K562 (cell line): ENCODE data around the gene LLGL2. TPM values are rescaled to one million over a fixed set of nuclear protein-coding genes. Genes with fewer than 3 reads are reported as not detected.

Source experiments
- ZFPM2 ChIP-seq: fragments of 250-450 bp; sonication (Bioruptor Pico); IDR thresholded peaks from 2 replicates; pipeline ENCODE4 v1.5.1; 2022; ENCODE audit warnings: mild to moderate bottlenecking
- ZNF174 ChIP-seq: fragments of 250-450 bp; sonication (Bioruptor Pico); IDR thresholded peaks from 2 replicates; pipeline ENCODE4 v1.4.0; 2020; ENCODE audit warnings: mild to moderate bottlenecking
- polyA plus RNA-seq, 8 experiments: library from polyadenylated mRNA; depleted of rRNA in 4 of 8; stranded (reverse) in 5 of 8; unstranded in 3 of 8; fragments of >200 nt; fragmentation: Nextera tagmentation in 2 of 8; fragmentation: Illumina TruSeq in 1 of 8; extraction: Ambion mirVana in 2 of 8; extraction: Trizol in 1 of 8; gene quantifications; 2 replicates each; pipeline versions ENCODE4 v1.2.1 to v1.2.3, GENCODE V29; 2011 to 2014; ENCODE audit warnings: inconsistent platforms in 1 of 8, missing spikeins in 1 of 8
- total RNA-seq, 7 experiments: library from RNA; depleted of rRNA in 6 of 7; stranded (reverse); fragments of >200 nt in 6 of 7; fragmentation: Illumina TruSeq in 2 of 7; extraction: Trizol in 2 of 7; gene quantifications; 2 replicates each; pipeline versions ENCODE4 v1.2.1 to v1.2.3, GENCODE V29; 2011 to 2021; ENCODE audit warnings: low replicate concordance in 1 of 7
- TF ChIP-seq, protein P1 (sequence below), 2 experiments: fragments of 450-650 bp in 1 of 2; sonication (generic) in 1 of 2; formaldehyde crosslinking in 1 of 2; IDR thresholded peaks; 2 replicates each; pipeline versions ENCODE4 v1.7.1 to v1.9.0; 2016 to 2022; ENCODE audit warnings: inconsistent platforms in 1 of 2, mild to moderate bottlenecking in 1 of 2, missing genetic modification reagents in 1 of 2

The LLGL2 gene
- total and polyA plus RNA-seq, 9 of the 15 experiments (the other 6 are each of a cell fraction or from before 2014, with no cell fraction given): 0.32 to 24.4 (median 10.2) TPM

DNA sequence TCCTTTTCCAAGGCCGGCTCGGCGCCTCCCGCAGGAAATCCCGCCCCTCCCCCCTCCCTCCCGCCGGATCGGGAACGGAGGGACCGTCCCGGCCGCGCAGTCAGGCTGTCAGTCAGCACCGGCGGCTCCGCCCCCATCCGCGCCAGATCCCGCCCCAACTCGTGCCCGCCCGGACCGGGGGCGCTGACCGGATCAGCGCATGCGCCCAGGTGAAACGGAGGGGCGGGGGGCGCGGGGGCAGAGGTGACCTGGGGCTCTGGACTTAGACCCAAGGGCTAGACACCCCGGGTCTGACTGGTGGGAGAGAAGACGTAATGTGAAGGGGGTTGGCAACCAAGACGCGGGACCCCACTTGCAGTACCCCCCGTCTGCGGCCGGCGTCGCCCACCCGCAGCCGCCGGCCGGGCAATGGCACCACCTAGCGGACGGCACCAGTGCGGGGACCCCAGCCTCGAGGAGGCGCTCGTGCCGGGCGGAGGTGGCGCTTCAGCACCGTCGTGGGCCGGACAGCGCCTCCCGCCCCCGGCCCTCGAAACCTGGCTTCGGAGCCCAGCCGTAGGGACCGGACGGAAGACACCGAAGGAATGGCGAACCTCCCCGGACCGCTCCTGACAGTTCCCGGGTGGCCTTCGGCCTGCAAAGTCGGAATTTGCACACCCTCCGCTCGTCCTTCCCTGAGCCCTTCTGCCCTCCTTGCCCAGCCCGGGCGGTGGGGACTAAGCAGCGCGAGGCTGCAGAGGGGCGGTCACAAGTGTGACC lies 9.8 kb upstream of the LLGL2 start, which contains the start of gene CASKIN2 (continued):
- TF ChIP-seq, protein P1, sequence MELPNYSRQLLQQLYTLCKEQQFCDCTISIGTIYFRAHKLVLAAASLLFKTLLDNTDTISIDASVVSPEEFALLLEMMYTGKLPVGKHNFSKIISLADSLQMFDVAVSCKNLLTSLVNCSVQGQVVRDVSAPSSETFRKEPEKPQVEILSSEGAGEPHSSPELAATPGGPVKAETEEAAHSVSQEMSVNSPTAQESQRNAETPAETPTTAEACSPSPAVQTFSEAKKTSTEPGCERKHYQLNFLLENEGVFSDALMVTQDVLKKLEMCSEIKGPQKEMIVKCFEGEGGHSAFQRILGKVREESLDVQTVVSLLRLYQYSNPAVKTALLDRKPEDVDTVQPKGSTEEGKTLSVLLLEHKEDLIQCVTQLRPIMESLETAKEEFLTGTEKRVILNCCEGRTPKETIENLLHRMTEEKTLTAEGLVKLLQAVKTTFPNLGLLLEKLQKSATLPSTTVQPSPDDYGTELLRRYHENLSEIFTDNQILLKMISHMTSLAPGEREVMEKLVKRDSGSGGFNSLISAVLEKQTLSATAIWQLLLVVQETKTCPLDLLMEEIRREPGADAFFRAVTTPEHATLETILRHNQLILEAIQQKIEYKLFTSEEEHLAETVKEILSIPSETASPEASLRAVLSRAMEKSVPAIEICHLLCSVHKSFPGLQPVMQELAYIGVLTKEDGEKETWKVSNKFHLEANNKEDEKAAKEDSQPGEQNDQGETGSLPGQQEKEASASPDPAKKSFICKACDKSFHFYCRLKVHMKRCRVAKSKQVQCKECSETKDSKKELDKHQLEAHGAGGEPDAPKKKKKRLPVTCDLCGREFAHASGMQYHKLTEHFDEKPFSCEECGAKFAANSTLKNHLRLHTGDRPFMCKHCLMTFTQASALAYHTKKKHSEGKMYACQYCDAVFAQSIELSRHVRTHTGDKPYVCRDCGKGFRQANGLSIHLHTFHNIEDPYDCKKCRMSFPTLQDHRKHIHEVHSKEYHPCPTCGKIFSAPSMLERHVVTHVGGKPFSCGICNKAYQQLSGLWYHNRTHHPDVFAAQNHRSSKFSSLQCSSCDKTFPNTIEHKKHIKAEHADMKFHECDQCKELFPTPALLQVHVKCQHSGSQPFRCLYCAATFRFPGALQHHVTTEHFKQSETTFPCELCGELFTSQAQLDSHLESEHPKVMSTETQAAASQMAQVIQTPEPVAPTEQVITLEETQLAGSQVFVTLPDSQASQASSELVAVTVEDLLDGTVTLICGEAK (IDR thresholded peaks at IDR 0.05): peak; percentile 66
- TF ChIP-seq, protein P1 (CRISPR knock-in tag; IDR thresholded peaks at IDR 0.05): peak; percentile 69
- TF ChIP-seq ZFPM2 (CRISPR knock-in tag) (no peak), ZNF174 (CRISPR knock-in tag) (no peak)
